Activated CD4-positive, alpha-beta T cell treated with anti-CD3 and anti-CD28 coated beads, Interleukin-2, amount 50 U/mL, for 48 hours (primary cell): ENCODE data around the gene OR4D1.

Experiments
- DNase-seq, 2 experiments: peaks; one replicate each; pipeline ENCODE4 v3.0.0-alpha.2; 2020

The OR4D1 gene

GRCh38 chr17:58195518-58196123, 47.4 kb downstream of the OR4D1 start:
- DNase-seq = no peak

- no peak for DNase-seq
These were observed 48.4 kb downstream of the OR4D1 start for GRCh38 chr17:58196610-58197009.

- peak; percentile 66 to 76 for DNase-seq
These were observed 51.9 kb downstream of the OR4D1 start for GRCh38 chr17:58200024-58200633.

- DNase-seq = no peak
These were observed 54.7 kb downstream of the OR4D1 start for GRCh38 chr17:58202859-58203258.

- no peak for DNase-seq
These were observed 56.6 kb downstream of the OR4D1 start for GRCh38 chr17:58204796-58205195.

- DNase-seq = no peak
These were observed 57.8 kb downstream of the OR4D1 start for GRCh38 chr17:58205936-58206335.

GRCh38 chr17:58207451-58207850, 59.3 kb downstream of the OR4D1 start:
- DNase-seq = no peak

- no peak for DNase-seq
These were observed 60.2 kb downstream of the OR4D1 start for GRCh38 chr17:58208344-58208743.
